ENCODE results near the gene SMYD3. TPM values are rescaled to one million over a fixed set of nuclear protein-coding genes. Genes with fewer than 3 reads are reported as not detected.

SMYD3 gene
- total RNA-seq, 1 experiment from 2014 or later, result 25.5 TPM

- no peak overlapping the region for H2AFZ ChIP-seq (ENCODE audit: low read length)
- no peak overlapping the region for H3K14ac ChIP-seq (ENCODE audit: insufficient read depth, low read length)
- no peaks in the 10 kb centered on the region for H3K79me1 ChIP-seq (ENCODE audit: insufficient read depth, low read depth, low read length, poor library complexity, severe bottlenecking)
- H3K56ac ChIP-seq (ENCODE audit: insufficient read length, low read depth, low read length), result no peak overlapping the region
- H3K79me2 ChIP-seq (ENCODE audit: insufficient read depth, low read length), result 0 out of 2 replicates have a peak, but pooled peaks cover 2% of the 10 kb centered on the region
- H3K4me3 Mint-ChIP-seq, result no peak overlapping the region
- H3K36me3 Mint-ChIP-seq (ENCODE audit: insufficient read depth in 1 of 3, low read depth in 3 of 3), result peaks cover 0 to 3% (median 0%) of the 10 kb centered on the region in 3 experiments; a peak in 1 of 7 replicates
- no peaks in the 10 kb centered on the region for H3K4me1 ChIP-seq (ENCODE audit: insufficient read depth, low read length)
- no peak overlapping the region for H2AK5ac ChIP-seq (ENCODE audit: insufficient read length, low read length)
- H3K27me3 Mint-ChIP-seq (ENCODE audit: low read depth), result no peaks in the 10 kb centered on the region
- no CpG with 5 or more reads among the region's 2 CpGs for WGBS (ENCODE audit: extremely low coverage, insufficient read length, low lambda C conversion rate)
- no peak overlapping the region for H2BK5ac ChIP-seq (ENCODE audit: insufficient read length, low read length)
- no peak overlapping the region for H3K27ac Mint-ChIP-seq
- H3K9me3 ChIP-seq (ENCODE audit: control insufficient read depth, low read depth, low read length), result no peaks in the 10 kb centered on the region
- H3T11ph ChIP-seq (ENCODE audit: low read length), result no peak overlapping the region
- no peak overlapping the region for H4K5ac ChIP-seq (ENCODE audit: insufficient read length, low read depth, low read length)
- H3K4me1 Mint-ChIP-seq, result peaks cover 4 to 7% of the 10 kb centered on the region in 2 experiments; a peak in 1 of 4 replicates
- H3K18ac ChIP-seq (ENCODE audit: insufficient read length, low read depth, low read length), result no peak overlapping the region
- H3K27ac ChIP-seq (ENCODE audit: insufficient read length, low read depth, low read length), result no peak overlapping the region
- no peaks in the 10 kb centered on the region for H3K9me3 Mint-ChIP-seq
- H3K23ac ChIP-seq (ENCODE audit: insufficient read length, low read depth, low read length), result no peak overlapping the region
- H2BK120ac ChIP-seq (ENCODE audit: low read depth, low read length, poor library complexity, severe bottlenecking), result no peak overlapping the region
- no peak overlapping the region for H4K8ac ChIP-seq (replicated peaks; ENCODE audit: insufficient read length, low read depth, low read length)
- H3K23me2 ChIP-seq (ENCODE audit: insufficient read length, low read depth, low read length, poor library complexity, severe bottlenecking), result no peaks in the 10 kb centered on the region
- no peaks in the 10 kb centered on the region for H3K27me3 ChIP-seq (ENCODE audit: insufficient read depth, low read length)
- H3K4me2 ChIP-seq (ENCODE audit: insufficient read depth, insufficient read length, low read length), result no peak overlapping the region
- H2BK12ac ChIP-seq (ENCODE audit: insufficient read length, low read depth, low read length), result no peak overlapping the region
- no peak overlapping the region for H2BK15ac ChIP-seq (ENCODE audit: low read depth, low read length)
- DNase-seq, result no peak
- no peak overlapping the region for H3K9ac ChIP-seq (ENCODE audit: extremely low read depth, insufficient read length, low read length)
- no peak overlapping the region for H3K4ac ChIP-seq (ENCODE audit: low read depth, low read length)
- H4K20me1 ChIP-seq (ENCODE audit: control insufficient read depth, insufficient read depth, insufficient read length), result no peaks in the 10 kb centered on the region
- TF ChIP-seq CTCF (conservative IDR thresholded peaks at IDR 0.05), result no peak
- H4K91ac ChIP-seq (ENCODE audit: insufficient read length, low read depth, low read length), result no peak overlapping the region
- no peak overlapping the region for H2BK20ac ChIP-seq (ENCODE audit: low read depth, low read length, poor library complexity, severe bottlenecking)
These were observed 59.6 kb downstream of the SMYD3 start for GRCh38 chr1:246447501-246447900.

All from H9 (cell line).